Effector memory CD8-positive, alpha-beta T cell (primary cell): ENCODE data around the gene ZNF573.
A peak's percentile ranks its signal among the peaks of the same experiment; 100 is the strongest.

Experiments
- ATAC-seq: fragments of 150-1000 bp; cut with Tn5 transposase; replicated peaks from 2 replicates; pipeline ENCODE4 v1.10.0; 2021; ENCODE audit warnings: mild to moderate bottlenecking, moderate library complexity
- DNase-seq, 3 experiments: peaks; one replicate each; pipeline ENCODE4 v3.0.0; 2021
- H3K27ac Mint-ChIP-seq, 2 donors: one replicate each; pipeline ENCODE4 v1.8.0; 2022; ENCODE audit warnings: mild to moderate bottlenecking in 2 of 2, mixed read lengths in 2 of 2, moderate library complexity in 2 of 2
- H3K27me3 Mint-ChIP-seq, 2 donors: one replicate each; pipeline ENCODE4 v1.8.0; 2022; ENCODE audit warnings: mixed read lengths in 2 of 2
- H3K36me3 Mint-ChIP-seq: one replicate; pipeline ENCODE4 v1.8.0; 2022; ENCODE audit warnings: mild to moderate bottlenecking, moderate library complexity, mixed read lengths; ENCODE audit not compliant: insufficient read depth
- H3K4me1 Mint-ChIP-seq, 2 donors: one replicate each; pipeline ENCODE4 v1.8.0; 2022; ENCODE audit warnings: low read depth in 2 of 2, mixed read lengths in 2 of 2
- H3K4me3 Mint-ChIP-seq, 2 donors: one replicate each; pipeline ENCODE4 v1.8.0; 2022; ENCODE audit warnings: mild to moderate bottlenecking in 2 of 2, mixed read lengths in 2 of 2, moderate library complexity in 2 of 2
- H3K9me3 Mint-ChIP-seq, 2 donors: one replicate each; pipeline ENCODE4 v1.8.0; 2022; ENCODE audit warnings: mixed read lengths in 2 of 2

Gene ZNF573

GRCh38 chr19:37725181-37725580 lies 54.2 kb downstream of the ZNF573 start:
- Mint-ChIP-seq H3K4me1 (no peaks in the 10 kb centered on the region), H3K4me3 (no peak overlapping the region), H3K36me3 (no peaks in the 10 kb centered on the region), H3K27ac (no peak overlapping the region), H3K27me3 (no peaks in the 10 kb centered on the region), H3K9me3 (no peaks in the 10 kb centered on the region)
- ATAC-seq (no peak), DNase-seq (no peak)

- Mint-ChIP-seq H3K4me1 (peaks cover 12 to 15% of the 10 kb centered on the region in 2 donors), H3K27ac (peak overlapping the region; percentile 92 to 95), H3K27me3 (no peaks in the 10 kb centered on the region), H3K4me3 (peak overlapping the region; percentile 86 to 90), H3K36me3 (peaks cover 19% of the 10 kb centered on the region), H3K9me3 (no peaks in the 10 kb centered on the region)
- ATAC-seq (no peak), DNase-seq (no peak)
Observed at GRCh38 chr19:37719927-37720265, 59.5 kb downstream of the ZNF573 start.

GRCh38 chr19:37719111-37719926 lies 60.1 kb downstream of the ZNF573 start, which contains the start of gene ZNF607:
TSS of gene ZNF607 (minus strand) at chr19:37719761. CDS start at chr19:37711618, 8,143 bp downstream.
- H3K9me3 Mint-ChIP-seq: no peaks in the 10 kb centered on the region
- H3K4me3 Mint-ChIP-seq: peak within 1 kb of the TSS; percentile 86 to 90
- DNase-seq: peak; percentile 65 to 73 (median 68)
- peaks cover 12 to 15% of the 10 kb centered on the region in 2 donors for H3K4me1 Mint-ChIP-seq
- H3K27me3 Mint-ChIP-seq: no peaks in the 10 kb centered on the region
- peaks cover 19% of the 10 kb centered on the region for H3K36me3 Mint-ChIP-seq
- H3K27ac Mint-ChIP-seq: peak within 1 kb of the TSS; percentile 92 to 95
- ATAC-seq: peak; percentile 84

- H3K27ac Mint-ChIP-seq: peak overlapping the region; percentile 92 to 95
- H3K4me1 Mint-ChIP-seq: peaks cover 12 to 15% of the 10 kb centered on the region in 2 donors
- peak overlapping the region; percentile 86 to 90 for H3K4me3 Mint-ChIP-seq
- ATAC-seq (no peak), DNase-seq (no peak)
- peaks cover 19% of the 10 kb centered on the region for H3K36me3 Mint-ChIP-seq
- H3K27me3 Mint-ChIP-seq: no peaks in the 10 kb centered on the region
- H3K9me3 Mint-ChIP-seq: no peaks in the 10 kb centered on the region
Observed at GRCh38 chr19:37718304-37718703, 61.1 kb downstream of the ZNF573 start.

- no peak overlapping the region for H3K4me3 Mint-ChIP-seq
- no peaks in the 10 kb centered on the region for H3K9me3 Mint-ChIP-seq
- no peaks in the 10 kb centered on the region for H3K27me3 Mint-ChIP-seq
- no peak for DNase-seq
- H3K27ac Mint-ChIP-seq: no peak overlapping the region
- no peak for ATAC-seq
- H3K4me1 Mint-ChIP-seq: peaks cover 12 to 15% of the 10 kb centered on the region in 2 donors
- peaks cover 19% of the 10 kb centered on the region for H3K36me3 Mint-ChIP-seq
Observed at GRCh38 chr19:37716140-37716539, 63.2 kb downstream of the ZNF573 start.

- H3K36me3 Mint-ChIP-seq: peaks cover 30% of the 10 kb centered on the region
- H3K27me3 Mint-ChIP-seq: no peaks in the 10 kb centered on the region
- DNase-seq: no peak
- H3K4me1 Mint-ChIP-seq: no peaks in the 10 kb centered on the region
- H3K4me3 Mint-ChIP-seq: no peak overlapping the region
- ATAC-seq: no peak
- peaks cover 2 to 6% of the 10 kb centered on the region in 2 donors for H3K9me3 Mint-ChIP-seq
- H3K27ac Mint-ChIP-seq: no peak overlapping the region
Observed at GRCh38 chr19:37706052-37706605, 73.3 kb downstream of the ZNF573 start.

GRCh38 chr19:37699057-37699456 lies 80.3 kb downstream of the ZNF573 start:
- H3K4me1 Mint-ChIP-seq: no peaks in the 10 kb centered on the region
- ATAC-seq: no peak
- peaks cover 10 to 41% of the 10 kb centered on the region in 2 donors for H3K9me3 Mint-ChIP-seq

GRCh38 chr19:37698216-37698615 lies 81.2 kb downstream of the ZNF573 start:
- Mint-ChIP-seq H3K9me3 (peaks cover 10 to 41% of the 10 kb centered on the region in 2 donors), H3K4me3 (no peak overlapping the region), H3K27me3 (no peaks in the 10 kb centered on the region), H3K36me3 (peaks cover 13% of the 10 kb centered on the region), H3K27ac (no peak overlapping the region), H3K4me1 (no peaks in the 10 kb centered on the region)
- DNase-seq (no peak), ATAC-seq (no peak)

More at GRCh38 chr19:37699057-37699456, 80.3 kb downstream of the ZNF573 start:
- Mint-ChIP-seq H3K27ac (no peak overlapping the region), H3K4me3 (no peak overlapping the region), H3K36me3 (peaks cover 14% of the 10 kb centered on the region), H3K27me3 (no peaks in the 10 kb centered on the region)
- no peak for DNase-seq

- no peaks in the 10 kb centered on the region for H3K27me3 Mint-ChIP-seq
Observed at GRCh38 chr19:37695144-37695899, 84.1 kb downstream of the ZNF573 start.

GRCh38 chr19:37692956-37693620 lies 86.3 kb downstream of the ZNF573 start:
- no peak for ATAC-seq
- Mint-ChIP-seq H3K9me3 (peaks cover 6 to 14% of the 10 kb centered on the region in 2 donors), H3K27ac (no peak overlapping the region), H3K4me1 (peaks cover 7 to 8% of the 10 kb centered on the region in 2 donors), H3K36me3 (peaks cover 7% of the 10 kb centered on the region), H3K27me3 (no peaks in the 10 kb centered on the region), H3K4me3 (peak overlapping the region; percentile 36 to 95)
- no peak for DNase-seq

More at GRCh38 chr19:37695144-37695899, 84.1 kb downstream of the ZNF573 start:
- DNase-seq: no peak
- peaks cover 12% of the 10 kb centered on the region for H3K36me3 Mint-ChIP-seq
- no peak overlapping the region for H3K4me3 Mint-ChIP-seq
- H3K9me3 Mint-ChIP-seq: peaks cover 10 to 30% of the 10 kb centered on the region in 2 donors
- no peak overlapping the region for H3K27ac Mint-ChIP-seq
- H3K4me1 Mint-ChIP-seq: peaks cover 7 to 8% of the 10 kb centered on the region in 2 donors
- no peak for ATAC-seq

GRCh38 chr19:37691881-37692504 lies 87.4 kb downstream of the ZNF573 start:
- H3K27ac Mint-ChIP-seq: peak overlapping the region; percentile 92 to 94
- peak; percentile 96 for ATAC-seq
- H3K27me3 Mint-ChIP-seq: no peaks in the 10 kb centered on the region
- peaks cover 3% of the 10 kb centered on the region in 2 donors for H3K9me3 Mint-ChIP-seq
- peaks cover 7 to 8% of the 10 kb centered on the region in 2 donors for H3K4me1 Mint-ChIP-seq
- H3K36me3 Mint-ChIP-seq: peaks cover 12% of the 10 kb centered on the region
- peak; percentile 60 to 67 (median 65) for DNase-seq
- H3K4me3 Mint-ChIP-seq: peak overlapping the region; percentile 95
